Stimulated activated CD4-positive, alpha-beta T cell treated with anti-CD3 and anti-CD28 coated beads, Interleukin-4, amount 100 ng/mL, for 1 hour (primary cell): ENCODE data around the gene ZBTB20.

ENCODE experiments used
- DNase-seq: peaks from one replicate; pipeline ENCODE4 v3.0.0-alpha.2; 2020

Gene ZBTB20

DNA sequence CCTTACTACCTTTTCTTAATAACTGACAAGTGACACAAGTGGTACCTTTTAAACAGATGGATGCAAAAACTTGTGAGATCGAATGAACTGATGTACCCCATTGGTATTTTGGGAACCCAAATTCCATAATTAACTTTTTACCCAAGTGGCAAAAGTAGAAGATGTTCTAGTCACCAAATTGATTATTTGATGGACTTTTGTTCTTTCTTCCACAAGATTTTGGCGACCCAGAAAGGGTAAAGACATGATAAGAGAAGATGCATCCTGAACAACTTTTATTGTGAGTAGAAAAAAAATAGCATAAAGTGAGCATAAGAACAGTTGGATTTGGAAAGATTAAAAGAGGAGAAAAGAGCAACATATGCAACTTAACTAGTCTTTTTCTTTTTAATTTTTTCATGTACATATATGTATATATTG, 693.7 kb downstream of the ZBTB20 start:
- DNase-seq, result no peak

DNA sequence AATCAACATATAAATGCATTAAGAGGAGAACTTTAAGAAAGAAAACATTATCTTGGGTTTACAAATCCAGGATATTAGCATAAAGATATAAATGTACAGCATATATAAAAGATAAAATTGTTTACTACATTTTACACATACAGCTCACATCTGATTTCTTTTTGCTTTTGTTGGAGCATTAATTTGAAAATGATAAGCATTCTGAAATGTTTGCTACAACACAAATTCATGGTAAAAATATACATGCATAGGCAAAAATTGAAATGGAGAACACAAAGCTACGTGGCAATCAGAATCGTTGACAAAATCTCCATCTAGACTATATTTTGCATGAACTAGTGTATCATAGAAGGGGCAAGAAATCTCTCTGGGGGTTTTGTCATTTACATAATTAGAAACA, 694.2 kb downstream of the ZBTB20 start:
- DNase-seq, result no peak

DNA sequence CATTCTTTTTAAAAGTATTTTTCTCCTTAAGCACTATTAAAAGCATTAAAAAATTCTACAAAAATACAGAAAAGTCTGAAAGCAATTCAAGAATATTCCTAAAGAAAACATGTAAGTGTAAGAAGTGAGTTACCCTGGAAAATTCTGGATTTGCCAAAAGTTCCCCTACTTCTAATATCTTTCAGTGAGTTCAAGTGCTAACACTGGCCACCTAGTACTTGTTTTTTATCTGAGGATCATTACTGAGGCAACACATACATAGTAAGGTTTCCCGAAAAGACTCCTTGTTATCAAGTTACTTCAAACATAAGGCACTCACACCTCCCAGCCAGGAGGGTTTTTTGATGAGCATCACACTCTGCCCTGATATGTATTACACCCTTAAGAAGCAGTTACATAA, 694.8 kb downstream of the ZBTB20 start:
- DNase-seq, result no peak

DNA sequence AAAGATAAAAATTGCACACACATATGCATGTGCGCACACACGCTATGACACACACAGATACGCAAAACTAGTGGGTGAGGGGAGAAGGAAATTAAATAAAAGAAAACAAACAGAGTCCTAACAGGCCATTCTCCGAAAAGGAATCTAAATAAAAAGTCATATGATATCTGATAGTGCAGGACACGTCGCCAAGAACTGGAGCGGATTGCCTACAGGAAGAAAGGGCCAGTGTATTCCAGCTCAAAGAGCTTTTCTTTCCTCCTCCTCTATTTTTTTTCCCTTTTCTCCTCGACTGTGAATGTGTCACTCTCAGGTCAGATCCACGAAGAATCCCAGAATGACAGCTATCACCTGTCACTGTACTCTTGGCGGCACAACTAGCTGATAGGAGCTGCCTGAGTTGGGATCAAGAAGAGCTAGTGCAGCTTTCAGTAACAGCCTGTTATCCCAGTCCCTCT, 695.5 kb downstream of the ZBTB20 start:
- DNase-seq, result no peak

DNA sequence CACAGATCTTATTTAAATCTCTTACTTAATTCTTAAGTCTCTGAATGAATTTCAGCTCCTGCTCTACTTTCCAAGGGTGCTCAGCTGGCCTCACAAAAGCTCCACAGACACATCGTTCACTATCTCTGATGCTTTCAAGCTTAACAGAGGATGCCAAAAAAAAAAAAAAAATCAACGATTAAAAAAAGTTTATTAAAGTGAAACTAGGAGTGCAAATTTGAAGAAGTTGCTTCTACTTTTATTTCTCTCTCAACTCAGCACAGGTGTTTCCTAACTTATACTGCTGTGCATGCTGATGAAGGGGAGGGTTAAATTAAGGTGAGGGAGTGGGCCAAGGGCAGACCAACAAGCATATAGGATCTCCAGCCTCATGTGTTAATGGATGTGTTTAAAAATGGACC, 696.0 kb downstream of the ZBTB20 start:
- DNase-seq, result no peak

DNA sequence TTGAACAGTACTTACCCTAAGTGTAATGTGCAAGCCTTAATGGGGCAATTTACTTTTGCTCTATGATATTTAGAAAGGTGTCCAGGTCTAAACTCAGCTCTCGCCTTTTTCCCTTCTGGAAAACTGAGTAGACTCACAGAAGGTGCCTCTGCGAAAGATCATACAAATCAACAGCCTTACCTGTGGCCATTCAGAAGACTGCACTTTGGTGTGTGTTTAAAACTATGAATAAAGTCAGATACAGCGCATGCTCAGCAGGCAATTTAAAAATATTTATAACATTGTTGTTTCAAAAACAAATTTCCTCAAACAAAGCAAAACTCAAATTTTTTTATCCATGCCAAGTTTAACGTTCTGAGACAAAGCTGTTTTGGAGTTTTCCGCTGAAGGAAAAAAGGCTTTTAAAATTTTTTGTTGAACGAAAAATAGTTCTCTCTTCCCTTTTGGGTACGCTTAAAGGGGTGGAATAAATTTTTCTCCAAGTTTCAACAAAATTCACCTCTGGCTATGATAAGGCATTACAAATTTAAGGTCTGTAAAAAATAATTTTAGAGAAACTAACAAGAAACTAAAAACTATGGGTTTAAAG, 697.0 kb downstream of the ZBTB20 start:
- DNase-seq, result no peak

DNA sequence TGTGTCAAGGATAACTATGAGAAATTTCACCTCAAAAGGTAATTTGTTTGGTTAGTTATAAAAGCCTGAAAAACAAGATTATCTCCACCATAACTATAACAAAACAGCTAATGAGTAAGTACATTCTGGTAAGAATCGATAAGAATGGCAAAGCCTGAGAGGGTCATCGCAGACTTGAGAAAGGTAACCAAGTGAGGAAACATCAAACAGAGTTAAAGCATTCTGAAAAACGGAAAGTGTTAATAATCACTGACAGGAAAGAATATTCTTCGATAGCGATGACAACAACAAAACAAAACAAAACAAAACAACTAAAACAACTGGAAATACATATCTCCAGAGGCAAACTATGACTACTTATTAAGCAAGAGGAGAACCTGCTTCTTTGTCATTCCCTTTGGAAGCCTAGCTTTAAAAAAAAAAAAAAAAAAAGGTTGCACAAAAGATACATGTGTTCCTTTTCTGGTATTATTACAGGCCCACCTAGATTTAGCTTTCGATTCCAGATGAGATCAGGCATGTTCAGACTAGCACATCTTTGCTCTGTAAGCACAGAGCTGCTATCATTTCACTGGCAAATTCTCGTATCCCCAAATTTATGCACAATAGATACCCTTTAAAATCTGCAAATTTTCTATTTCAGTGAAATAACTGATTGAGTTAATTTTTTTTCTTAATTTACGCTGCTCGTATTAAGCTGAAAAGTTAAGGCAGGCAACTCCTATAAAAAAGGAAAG, 697.6 kb downstream of the ZBTB20 start:
- DNase-seq, result no peak

DNA sequence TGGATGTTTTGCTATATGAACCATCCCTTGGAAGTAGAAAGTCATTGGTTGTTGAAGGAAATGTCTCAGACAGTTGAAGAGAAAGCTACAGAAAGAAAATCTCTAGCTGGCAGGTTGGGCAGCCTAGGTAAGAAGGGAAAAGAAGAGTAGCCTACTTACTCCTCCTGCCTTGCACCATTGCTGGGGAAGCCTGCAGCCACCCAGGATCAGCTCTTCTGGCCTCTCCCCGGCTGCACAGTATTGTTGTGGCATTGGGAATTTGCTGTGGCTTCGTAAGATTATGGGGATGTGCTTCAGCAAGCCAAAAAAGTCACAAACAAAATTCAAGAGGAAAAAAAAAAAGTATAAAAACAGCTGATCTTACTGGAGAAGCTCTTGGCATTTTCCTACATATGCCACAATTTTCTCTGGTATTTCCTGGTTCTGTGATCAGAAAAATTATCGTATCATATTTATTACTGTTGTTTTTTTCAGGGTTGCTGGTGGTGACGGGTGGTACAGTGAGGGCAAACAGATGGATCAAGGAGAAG, 699.1 kb downstream of the ZBTB20 start:
- DNase-seq, result no peak

DNA sequence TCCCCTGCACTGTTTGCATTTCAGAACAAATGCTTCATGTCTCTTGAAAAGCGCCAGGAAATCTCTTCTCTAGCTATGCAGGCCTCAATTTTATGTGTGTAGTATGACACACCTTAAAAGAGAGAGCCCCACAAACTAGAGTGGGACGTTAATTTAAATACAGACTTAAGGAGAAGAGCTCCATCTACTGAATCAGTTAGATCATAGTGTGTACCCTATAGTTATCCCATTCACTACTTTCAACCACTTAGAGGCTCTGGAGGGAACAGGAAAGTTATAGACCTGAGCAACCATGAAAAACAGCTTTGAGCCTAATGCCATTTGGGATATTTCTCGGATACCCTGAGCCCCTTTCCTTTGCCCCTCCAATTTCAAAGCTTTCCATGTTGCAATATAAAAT, 699.5 kb downstream of the ZBTB20 start:
- DNase-seq, result no peak

DNA sequence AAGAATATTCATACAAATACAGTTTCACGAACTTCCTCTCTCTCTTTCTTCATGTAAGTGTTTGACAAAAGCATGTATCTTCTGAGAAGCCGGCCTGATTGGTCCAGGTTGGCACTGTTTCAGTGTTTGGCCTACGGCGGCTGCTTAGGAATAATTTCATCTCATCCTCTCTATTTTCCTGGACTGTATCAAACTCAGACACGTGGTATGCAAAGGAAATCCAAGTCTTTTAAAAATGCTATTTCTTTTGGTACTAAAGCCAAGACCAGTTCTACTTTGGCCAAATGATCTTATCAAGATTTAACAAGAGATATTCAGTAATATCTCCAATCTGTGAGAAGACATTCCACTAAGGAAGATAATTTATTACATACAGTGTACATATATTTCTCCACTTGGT, 700.5 kb downstream of the ZBTB20 start:
- DNase-seq, result no peak

DNA sequence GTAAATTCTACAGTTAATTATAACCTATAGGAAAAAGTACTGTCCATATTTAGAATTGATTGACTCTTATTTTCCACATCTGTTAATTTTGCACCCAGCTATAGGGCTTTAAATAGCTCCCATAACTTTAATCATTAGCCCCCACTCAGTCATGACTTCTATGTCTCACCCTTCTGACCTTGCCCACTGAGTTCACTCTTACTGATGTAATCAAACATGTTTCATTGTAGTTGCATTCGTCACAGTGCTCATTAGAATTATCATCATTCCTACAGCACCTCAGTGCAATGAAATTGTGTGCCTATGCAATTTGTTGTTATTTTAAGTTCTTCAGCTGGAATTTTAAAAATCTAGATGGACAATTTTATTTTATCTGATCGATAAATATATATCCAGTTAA, 701.9 kb downstream of the ZBTB20 start:
- DNase-seq, result no peak

DNA sequence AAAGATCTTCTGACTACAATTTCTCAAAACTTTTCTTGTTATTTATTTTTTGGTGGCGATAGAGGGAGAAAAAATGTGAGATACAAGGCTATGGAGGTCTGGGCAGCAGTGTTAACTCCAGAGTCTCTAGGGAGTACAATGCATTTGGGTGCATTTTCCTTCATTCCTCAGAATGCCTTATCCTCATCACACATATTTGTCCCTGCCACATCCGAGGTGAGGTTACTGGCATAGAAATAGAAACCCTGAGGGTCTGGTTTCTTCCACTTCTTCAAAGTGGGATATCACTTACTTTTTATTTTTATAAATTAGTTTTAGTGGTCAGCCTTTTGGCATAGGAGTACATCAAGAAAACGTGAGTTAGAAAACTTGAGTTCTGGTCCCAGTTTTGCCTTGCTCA, 702.9 kb downstream of the ZBTB20 start:
- DNase-seq, result no peak

DNA sequence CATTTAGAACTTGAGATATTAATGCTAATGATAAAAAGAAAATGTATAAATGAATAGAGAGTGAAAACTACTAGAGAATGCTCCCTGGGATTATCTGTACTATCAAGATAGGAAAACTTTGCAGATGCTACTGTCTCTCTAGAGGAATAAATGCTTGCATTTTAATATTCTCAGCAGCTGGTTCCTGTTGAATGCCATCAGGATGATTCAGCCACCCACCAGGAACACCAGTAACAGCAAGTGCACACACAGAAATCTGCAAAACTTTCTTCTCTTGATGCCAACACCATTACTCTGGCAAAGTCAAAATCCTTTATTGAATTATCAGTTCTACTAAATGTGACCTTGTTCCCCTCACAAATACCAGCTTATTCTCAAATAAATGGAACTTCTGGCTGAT, 704.8 kb downstream of the ZBTB20 start:
- DNase-seq, result no peak

DNA sequence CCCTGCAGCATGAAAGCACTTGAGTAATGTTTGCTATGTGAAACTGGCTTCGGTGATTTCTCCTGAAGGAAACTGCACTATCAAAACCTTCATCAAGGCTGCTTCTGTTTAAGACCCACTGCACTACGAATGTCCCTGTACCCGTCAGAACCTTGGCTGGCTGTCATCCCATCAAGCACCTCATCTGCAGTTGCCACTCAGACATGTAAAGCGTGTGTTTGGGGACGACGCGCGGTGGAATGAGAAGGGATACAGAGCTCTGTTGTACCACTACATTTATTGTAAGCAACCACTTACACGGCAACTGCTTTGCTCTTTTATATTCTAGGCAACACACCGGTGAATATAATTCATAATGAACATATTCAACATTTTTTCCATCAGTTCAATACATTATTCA, 705.7 kb downstream of the ZBTB20 start:
- DNase-seq, result no peak

DNA sequence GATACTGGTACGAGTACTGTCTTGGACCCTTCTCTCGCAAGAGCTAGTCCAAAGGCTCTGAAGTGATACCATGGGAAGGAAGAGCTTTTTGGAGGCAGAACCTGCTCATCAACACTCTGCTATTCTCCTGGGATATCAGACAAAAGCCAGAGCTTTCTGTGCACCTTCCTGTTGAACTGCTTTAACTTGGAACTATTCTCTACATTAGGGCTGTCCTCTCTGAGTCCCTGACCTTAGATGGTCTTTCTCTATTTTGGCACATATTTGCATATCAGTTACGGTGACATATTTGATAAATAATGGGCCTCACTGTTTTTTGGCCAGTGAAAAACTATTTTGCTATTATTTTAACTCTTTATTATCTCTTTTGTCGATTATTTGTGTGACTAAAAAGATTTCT, 706.4 kb downstream of the ZBTB20 start:
- DNase-seq, result no peak

DNA sequence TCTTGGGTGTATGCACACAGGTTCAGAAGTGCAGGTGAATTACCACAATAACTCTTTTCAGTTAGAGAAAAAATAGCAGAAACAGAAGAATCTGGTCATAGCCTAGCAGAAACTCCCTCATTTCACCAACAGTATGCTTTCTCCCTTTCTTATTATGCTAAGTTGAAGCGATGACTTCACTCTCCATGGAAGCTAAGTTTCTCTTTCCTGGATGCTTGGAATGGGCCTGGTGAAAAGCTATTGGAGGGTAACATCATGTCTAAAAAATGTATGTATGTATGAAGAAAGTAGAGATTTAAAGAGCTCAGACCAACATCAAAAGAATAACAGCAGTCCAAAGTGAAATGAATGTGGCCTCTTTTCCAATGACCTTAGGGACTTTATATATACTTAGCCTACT, 707.8 kb downstream of the ZBTB20 start:
- DNase-seq, result no peak

DNA sequence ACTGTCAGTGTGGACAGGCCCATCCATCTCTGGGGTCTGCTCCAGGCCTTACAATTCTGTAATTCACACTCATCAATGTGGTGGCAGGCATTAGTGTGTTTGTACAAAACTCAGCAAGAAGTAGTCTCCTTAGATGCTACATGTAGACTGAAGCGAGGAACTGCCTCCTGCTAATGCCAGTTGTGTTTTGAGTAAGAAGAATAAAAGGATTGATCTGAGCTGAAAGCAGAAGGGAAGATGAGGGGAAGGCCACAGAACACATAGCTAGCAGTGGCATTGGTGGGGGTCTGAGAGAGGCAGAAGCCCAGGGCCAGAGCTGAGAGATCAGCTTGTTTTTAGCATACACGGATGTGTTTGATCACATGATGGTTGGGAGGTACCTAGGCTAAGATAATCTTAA, 709.2 kb downstream of the ZBTB20 start:
- no peak for DNase-seq

DNA sequence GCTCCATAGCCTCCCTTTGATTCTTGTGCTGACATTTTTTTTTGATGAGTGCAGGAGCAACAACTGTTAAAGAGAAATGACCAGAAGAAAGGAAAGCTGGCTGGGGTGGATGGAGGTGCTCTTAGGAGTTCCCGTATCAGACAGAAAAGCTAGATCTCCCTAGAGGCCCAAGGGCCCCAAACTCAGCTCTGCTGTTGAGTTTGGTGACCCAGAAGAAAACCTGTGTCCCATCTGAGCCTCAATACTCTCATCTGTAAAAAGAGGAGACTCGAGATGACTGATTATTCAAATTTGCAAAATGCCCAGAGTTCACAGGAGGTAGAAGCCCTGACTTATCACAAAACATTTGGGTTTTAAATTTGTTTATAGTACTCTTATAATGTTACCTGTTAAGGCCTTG, 710.9 kb downstream of the ZBTB20 start:
- no peak for DNase-seq

DNA sequence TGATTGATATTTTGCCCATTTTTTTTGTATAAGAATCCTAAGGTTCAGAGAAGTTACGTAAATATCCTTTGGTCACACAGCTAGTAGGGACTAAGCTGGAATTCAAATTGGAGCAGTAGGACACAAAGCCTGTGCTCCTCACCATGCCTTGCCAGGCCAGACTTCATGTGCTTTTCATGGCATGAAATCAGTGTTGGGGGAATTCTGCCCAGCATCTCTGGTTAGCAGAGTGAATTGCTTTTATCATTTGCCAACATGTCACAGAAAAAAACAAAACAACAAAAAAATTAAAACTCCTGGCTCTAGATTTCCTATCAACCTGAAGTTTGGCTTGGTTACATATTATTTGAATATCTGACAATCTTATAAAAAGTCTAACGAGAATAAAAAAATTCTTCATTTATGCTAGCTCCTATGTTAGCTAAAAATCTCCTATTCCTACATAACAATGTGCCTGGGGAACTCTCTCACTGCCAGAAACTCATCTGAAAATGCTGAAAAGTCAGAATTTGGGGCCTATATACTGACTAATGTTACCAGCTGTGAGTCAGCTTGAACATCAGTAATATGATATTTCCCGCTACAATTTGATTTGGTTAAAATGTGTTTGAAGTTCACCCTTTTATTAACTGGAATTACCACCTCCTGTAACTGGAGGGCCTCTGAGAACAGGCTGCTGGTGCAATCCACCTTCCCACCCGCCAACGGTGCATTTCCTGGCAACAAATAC, 711.5 kb downstream of the ZBTB20 start:
- DNase-seq, result no peak

DNA sequence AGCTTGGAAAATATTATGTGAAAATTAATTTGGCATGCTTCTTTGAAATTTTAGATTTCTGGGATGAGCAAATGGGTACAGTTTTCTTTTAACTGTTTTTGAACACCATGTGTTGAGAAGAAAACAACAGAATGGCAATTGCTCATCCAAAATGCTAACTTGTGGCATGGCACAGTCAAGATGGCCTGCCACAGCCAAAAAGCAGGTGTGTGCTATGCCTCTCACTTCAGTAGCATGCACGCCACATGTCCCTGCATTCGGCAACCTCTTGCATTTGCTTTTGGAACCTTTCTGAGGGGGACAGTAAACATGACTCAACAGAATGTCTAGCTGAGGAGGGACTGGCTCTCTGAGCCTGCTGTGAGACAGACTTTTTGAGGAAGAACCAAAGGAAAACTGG, 714.8 kb downstream of the ZBTB20 start:
- no peak for DNase-seq

DNA sequence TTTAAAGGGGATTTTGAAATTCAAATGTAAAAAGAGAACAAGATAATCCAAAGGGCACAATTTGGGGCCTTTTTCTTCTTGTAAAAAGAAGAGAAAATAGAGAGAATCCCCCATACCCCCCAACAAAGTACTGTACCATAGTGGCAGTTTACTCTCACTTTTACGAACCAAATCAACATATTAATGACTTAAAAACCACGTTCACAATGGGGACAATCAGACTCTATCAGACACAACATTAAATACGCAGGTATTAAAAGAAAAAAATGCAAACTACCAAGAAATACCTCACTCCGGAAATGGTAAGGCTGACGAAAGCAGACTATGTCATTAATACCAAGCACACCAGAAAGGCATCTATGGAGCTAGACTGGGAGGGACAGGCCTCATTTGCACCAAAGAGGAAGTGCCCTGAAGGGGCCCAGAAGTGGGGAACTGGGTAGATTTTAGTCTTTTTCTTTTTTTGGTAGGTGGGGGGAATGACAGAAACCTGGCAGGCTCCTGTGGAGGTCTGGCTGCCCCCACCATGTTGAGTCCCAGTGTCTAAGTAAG, 719.0 kb downstream of the ZBTB20 start:
- no peak for DNase-seq

DNA sequence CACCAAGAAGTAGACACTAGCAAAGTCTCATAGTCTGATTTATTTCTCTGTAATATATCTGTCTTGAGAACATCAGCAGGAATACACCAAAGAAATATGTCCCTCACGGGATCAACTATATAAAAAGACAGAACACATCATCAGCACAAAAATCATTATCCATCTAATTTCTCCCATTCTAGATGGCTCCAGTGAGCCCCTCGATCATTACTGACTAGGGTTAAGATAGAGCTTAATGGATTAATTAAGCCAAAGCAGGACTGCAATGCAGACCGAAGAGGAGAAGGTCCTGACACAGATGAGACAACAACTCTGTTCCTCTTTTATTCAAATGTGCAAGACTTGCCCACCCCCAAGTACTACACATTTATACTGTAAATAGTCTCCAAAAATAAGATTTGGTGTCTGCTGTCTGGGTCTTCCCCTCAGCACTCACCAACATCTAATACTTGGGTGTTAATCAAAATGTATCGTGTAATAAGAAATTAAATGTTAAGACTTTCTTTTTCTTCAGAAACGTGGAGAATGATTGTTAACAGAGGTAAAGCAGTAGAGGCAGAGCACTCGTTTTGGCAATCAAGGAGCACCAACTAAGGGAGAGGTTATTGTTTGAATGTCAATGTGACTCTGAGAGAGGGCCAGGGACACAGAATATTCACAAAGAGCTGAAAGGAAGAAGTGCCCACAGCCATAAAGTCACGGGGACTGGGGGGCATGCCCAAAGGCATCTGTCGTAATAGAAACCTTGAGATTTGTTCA, 719.6 kb downstream of the ZBTB20 start:
- no peak for DNase-seq

DNA sequence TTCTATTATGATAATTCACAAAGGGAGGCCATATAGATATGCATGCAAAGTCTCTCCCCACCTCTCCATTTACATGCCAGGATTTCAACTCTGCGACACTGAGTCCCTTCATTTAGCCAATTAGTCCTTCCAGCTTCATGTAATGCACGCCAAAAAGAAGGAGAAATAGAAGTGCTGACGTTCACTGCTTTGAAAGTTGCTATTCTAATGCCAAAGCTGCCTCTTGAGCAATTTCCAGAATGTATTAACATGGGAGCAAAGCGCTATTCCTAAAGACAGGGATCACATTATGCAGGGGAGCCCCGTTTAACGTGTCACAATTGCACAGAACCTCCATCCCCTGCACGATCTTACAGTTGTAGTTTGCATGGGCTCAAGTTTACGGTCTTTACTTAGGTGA, 722.8 kb downstream of the ZBTB20 start:
- DNase-seq, result no peak
